ENCODE results near the gene DOCK6.

- TF ChIP-seq CTCF (IDR thresholded peaks at IDR 0.05), result no peak
- TF ChIP-seq POLR2A (IDR thresholded peaks at IDR 0.05), result no peak
These were observed 91.2 kb downstream of the DOCK6 start for GRCh38 chr19:11171144-11171543.
